HepG2 (cell line): ENCODE data around the gene BCL2A1. TPM values are rescaled to one million over a fixed set of nuclear protein-coding genes. Genes with fewer than 3 reads are reported as not detected.

Source experiments
- ADNP ChIP-seq: sonication (generic); formaldehyde crosslinking; IDR thresholded peaks from 2 replicates; pipeline ENCODE4 v1.4.0; 2020; ENCODE audit warnings: missing genetic modification reagents
- FOXJ3 ChIP-seq: sonication (generic); formaldehyde crosslinking; IDR thresholded peaks from 2 replicates; pipeline ENCODE4 v1.4.0; 2020; ENCODE audit warnings: missing genetic modification reagents, mild to moderate bottlenecking, borderline replicate concordance
- HNF4A ChIP-seq: sonication (generic); formaldehyde crosslinking; IDR thresholded peaks from 2 replicates; pipeline ENCODE4 v1.4.0; 2020; ENCODE audit warnings: missing genetic modification reagents
- JUNB ChIP-seq: sonication (generic); formaldehyde crosslinking; IDR thresholded peaks from 2 replicates; pipeline ENCODE4 v1.8.0; 2022; ENCODE audit warnings: missing genetic modification reagents, mild to moderate bottlenecking, borderline replicate concordance
- MYNN ChIP-seq: sonication (generic); formaldehyde crosslinking; IDR thresholded peaks from 2 replicates; pipeline ENCODE4 v1.4.0; 2020; ENCODE audit warnings: mild to moderate bottlenecking, low read depth, missing genetic modification reagents
- PAX8 ChIP-seq: sonication (generic); formaldehyde crosslinking; IDR thresholded peaks from 2 replicates; pipeline ENCODE4 v1.8.0; 2022; ENCODE audit warnings: mild to moderate bottlenecking, missing genetic modification reagents, borderline replicate concordance
- SAFB2 ChIP-seq: sonication (generic); formaldehyde crosslinking; IDR thresholded peaks from 2 replicates; pipeline ENCODE4 v1.5.1; 2020; ENCODE audit warnings: missing genetic modification reagents, low read depth, mild to moderate bottlenecking, borderline replicate concordance
- SKI ChIP-seq: fragments of 450-650 bp; IDR thresholded peaks from one replicate; pipeline ENCODE4 v1.6.1; 2018; ENCODE audit warnings: mild to moderate bottlenecking; ENCODE audit not compliant: partially characterized antibody
- SMC3 ChIP-seq: IDR thresholded peaks from 2 replicates; pipeline ENCODE4 v1.6.1; 2011; ENCODE audit warnings: low read length, improper control_type of control experiment
- TCF12 ChIP-seq, 2 experiments: fragments of 450-650 bp in 1 of 2; sonication (generic) in 1 of 2; formaldehyde crosslinking in 1 of 2; IDR thresholded peaks; 2 replicates each; pipeline versions ENCODE4 v1.6.1 to v1.8.0; 2017 to 2022; ENCODE audit warnings: antibody characterized with exemption in 1 of 2, mild to moderate bottlenecking in 1 of 2, missing genetic modification reagents in 1 of 2, moderate library complexity in 1 of 2
- ZNF546 ChIP-seq: sonication (generic); formaldehyde crosslinking; conservative IDR thresholded peaks from 2 replicates; pipeline ENCODE4 v1.8.1; 2023; ENCODE audit warnings: mild to moderate bottlenecking, missing genetic modification reagents
- ZNF619 ChIP-seq: sonication (generic); formaldehyde crosslinking; IDR thresholded peaks from 2 replicates; pipeline ENCODE4 v1.4.0; 2020; ENCODE audit warnings: mild to moderate bottlenecking, missing genetic modification reagents
- ZNF652 ChIP-seq: IDR thresholded peaks from 2 replicates; pipeline ENCODE4 v1.6.1; 2016; ENCODE audit warnings: low read depth, borderline replicate concordance
- ZNF747 ChIP-seq: sonication (generic); formaldehyde crosslinking; IDR thresholded peaks from 2 replicates; pipeline ENCODE4 v1.8.1; 2023; ENCODE audit warnings: missing genetic modification reagents, mild to moderate bottlenecking, borderline replicate concordance
- polyA plus RNA-seq, 8 experiments: library from polyadenylated mRNA; depleted of rRNA in 3 of 8; stranded (reverse) in 7 of 8; unstranded in 1 of 8; fragments of >200 nt; fragmentation: Illumina TruSeq in 4 of 8; extraction: Trizol in 4 of 8; gene quantifications; 2 replicates each; pipeline versions ENCODE4 v1.2.1 to v1.2.3, GENCODE V29; 2011 to 2016; ENCODE audit warnings: low read depth in 4 of 8, missing spikeins in 1 of 8, mixed read lengths in 1 of 8; ENCODE audit not compliant: insufficient read depth in 1 of 8
- total RNA-seq, 5 experiments: library from RNA; depleted of rRNA; stranded (reverse); fragments of >200 nt; fragmentation: Illumina TruSeq; extraction: Trizol; gene quantifications; 2 replicates each; pipeline ENCODE4 v1.2.3, GENCODE V29; 2016; ENCODE audit warnings: low read depth in 1 of 5
- TF ChIP-seq, protein P1 (sequence below): IDR thresholded peaks from 2 replicates; pipeline ENCODE4 v1.6.1; 2012; ENCODE audit warnings: low read length, improper control_type of control experiment
- TF ChIP-seq, protein P2 (sequence below): sonication (generic); formaldehyde crosslinking; conservative IDR thresholded peaks from 2 replicates; pipeline ENCODE4 v1.8.0; 2022; ENCODE audit warnings: missing genetic modification reagents
- TF ChIP-seq, protein P3 (sequence below): sonication (generic); formaldehyde crosslinking; IDR thresholded peaks from 2 replicates; pipeline ENCODE4 v1.4.0; 2020; ENCODE audit warnings: mild to moderate bottlenecking, missing genetic modification reagents
- TF ChIP-seq, protein P4 (sequence below): sonication (generic); formaldehyde crosslinking; IDR thresholded peaks from 2 replicates; pipeline ENCODE4 v1.8.0; 2022; ENCODE audit warnings: missing genetic modification reagents, mild to moderate bottlenecking, inconsistent platforms, borderline replicate concordance

Gene BCL2A1
- total and polyA plus RNA-seq, 2 of the 13 experiments (the other 11 are each of a cell fraction or from before 2014, with no cell fraction given): 0.08 to 0.31 TPM

DNA sequence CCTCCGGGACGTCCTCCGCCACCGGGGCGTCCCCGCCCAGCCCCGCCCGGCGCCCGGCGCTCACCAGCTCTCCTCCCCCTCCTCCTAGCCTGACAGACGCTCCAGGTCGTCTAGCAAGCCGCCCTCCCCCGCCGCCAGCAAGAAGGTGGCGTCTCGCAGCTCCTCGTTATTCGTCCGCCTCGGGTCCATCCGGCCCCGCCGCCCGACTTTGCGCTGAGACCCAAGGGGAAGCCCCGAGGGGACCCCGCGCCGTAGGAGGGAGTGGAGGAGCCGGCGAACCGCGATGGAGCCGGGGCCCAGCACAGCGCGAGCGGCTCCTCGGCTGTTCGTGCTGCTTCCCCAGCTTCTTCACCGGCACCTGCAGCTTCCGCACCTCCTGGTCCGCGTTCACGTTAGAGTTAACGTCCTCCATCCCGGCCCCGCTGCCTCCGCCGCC lies 47.9 kb downstream of the BCL2A1 start (continued):
- peak; percentile 16 for TF ChIP-seq SKI
- TF ChIP-seq, protein P1, sequence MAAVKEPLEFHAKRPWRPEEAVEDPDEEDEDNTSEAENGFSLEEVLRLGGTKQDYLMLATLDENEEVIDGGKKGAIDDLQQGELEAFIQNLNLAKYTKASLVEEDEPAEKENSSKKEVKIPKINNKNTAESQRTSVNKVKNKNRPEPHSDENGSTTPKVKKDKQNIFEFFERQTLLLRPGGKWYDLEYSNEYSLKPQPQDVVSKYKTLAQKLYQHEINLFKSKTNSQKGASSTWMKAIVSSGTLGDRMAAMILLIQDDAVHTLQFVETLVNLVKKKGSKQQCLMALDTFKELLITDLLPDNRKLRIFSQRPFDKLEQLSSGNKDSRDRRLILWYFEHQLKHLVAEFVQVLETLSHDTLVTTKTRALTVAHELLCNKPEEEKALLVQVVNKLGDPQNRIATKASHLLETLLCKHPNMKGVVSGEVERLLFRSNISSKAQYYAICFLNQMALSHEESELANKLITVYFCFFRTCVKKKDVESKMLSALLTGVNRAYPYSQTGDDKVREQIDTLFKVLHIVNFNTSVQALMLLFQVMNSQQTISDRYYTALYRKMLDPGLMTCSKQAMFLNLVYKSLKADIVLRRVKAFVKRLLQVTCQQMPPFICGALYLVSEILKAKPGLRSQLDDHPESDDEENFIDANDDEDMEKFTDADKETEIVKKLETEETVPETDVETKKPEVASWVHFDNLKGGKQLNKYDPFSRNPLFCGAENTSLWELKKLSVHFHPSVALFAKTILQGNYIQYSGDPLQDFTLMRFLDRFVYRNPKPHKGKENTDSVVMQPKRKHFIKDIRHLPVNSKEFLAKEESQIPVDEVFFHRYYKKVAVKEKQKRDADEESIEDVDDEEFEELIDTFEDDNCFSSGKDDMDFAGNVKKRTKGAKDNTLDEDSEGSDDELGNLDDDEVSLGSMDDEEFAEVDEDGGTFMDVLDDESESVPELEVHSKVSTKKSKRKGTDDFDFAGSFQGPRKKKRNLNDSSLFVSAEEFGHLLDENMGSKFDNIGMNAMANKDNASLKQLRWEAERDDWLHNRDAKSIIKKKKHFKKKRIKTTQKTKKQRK: no peak
- TF ChIP-seq, protein P2, sequence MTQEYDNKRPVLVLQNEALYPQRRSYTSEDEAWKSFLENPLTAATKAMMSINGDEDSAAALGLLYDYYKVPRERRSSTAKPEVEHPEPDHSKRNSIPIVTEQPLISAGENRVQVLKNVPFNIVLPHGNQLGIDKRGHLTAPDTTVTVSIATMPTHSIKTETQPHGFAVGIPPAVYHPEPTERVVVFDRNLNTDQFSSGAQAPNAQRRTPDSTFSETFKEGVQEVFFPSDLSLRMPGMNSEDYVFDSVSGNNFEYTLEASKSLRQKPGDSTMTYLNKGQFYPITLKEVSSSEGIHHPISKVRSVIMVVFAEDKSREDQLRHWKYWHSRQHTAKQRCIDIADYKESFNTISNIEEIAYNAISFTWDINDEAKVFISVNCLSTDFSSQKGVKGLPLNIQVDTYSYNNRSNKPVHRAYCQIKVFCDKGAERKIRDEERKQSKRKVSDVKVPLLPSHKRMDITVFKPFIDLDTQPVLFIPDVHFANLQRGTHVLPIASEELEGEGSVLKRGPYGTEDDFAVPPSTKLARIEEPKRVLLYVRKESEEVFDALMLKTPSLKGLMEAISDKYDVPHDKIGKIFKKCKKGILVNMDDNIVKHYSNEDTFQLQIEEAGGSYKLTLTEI (CRISPR knock-in tag): no peak
- no peak for TF ChIP-seq ZNF619 (CRISPR knock-in tag)
- no peak for TF ChIP-seq FOXJ3 (CRISPR knock-in tag)
- TF ChIP-seq MYNN (CRISPR knock-in tag): no peak
- no peak for TF ChIP-seq SMC3
- TF ChIP-seq TCF12 (IDR thresholded peaks at IDR 0.05): no peak
- no peak for TF ChIP-seq TCF12 (CRISPR knock-in tag; IDR thresholded peaks at IDR 0.05)
- 0 out of 2 replicates have a peak, but pooled peaks have one; percentile 33 for TF ChIP-seq ZNF652 (CRISPR knock-in tag)
- TF ChIP-seq SAFB2: no peak; the same call in 1 of the 2 replicates
- 0 out of 2 replicates have a peak, but pooled peaks have one; percentile 51 for TF ChIP-seq ZNF747 (CRISPR knock-in tag)
- TF ChIP-seq ADNP: no peak
- TF ChIP-seq, protein P3, sequence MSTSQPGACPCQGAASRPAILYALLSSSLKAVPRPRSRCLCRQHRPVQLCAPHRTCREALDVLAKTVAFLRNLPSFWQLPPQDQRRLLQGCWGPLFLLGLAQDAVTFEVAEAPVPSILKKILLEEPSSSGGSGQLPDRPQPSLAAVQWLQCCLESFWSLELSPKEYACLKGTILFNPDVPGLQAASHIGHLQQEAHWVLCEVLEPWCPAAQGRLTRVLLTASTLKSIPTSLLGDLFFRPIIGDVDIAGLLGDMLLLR: no peak
- no peak; the same call in 1 of the 2 replicates for TF ChIP-seq PAX8
- TF ChIP-seq, protein P4, sequence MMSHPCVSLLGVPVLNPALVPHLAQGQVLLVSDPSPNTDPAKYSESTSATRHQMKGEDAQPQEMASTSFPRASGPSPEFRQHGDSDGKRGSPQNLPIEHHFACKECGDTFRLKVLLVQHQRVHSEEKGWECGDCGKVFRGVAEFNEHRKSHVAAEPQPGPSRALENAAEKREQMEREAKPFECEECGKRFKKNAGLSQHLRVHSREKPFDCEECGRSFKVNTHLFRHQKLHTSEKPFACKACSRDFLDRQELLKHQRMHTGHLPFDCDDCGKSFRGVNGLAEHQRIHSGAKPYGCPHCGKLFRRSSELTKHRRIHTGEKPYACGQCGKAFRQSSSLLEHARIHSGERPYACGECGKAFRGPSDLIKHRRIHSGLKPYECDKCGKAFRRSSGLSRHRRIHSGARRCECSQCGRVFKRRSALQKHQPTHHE (CRISPR knock-in tag): no peak
- TF ChIP-seq HNF4A (CRISPR knock-in tag): no peak
- 0 out of 2 replicates have a peak, but pooled peaks have one; percentile 27 for TF ChIP-seq ZNF546 (CRISPR knock-in tag)
- TF ChIP-seq JUNB (CRISPR knock-in tag): no peak
